ENCODE results near the gene RNFT1.
"Not testable (repeated sequence)": the region's sequence is repeated elsewhere in the genome, so short reads cannot be mapped to it uniquely, and the experiment has no call there.

The RNFT1 gene

GRCh38 chr17:59930121-59930520, 34.4 kb downstream of the RNFT1 start:
- not testable (repeated sequence) for DNase-seq (ENCODE audit: low read depth in 2 of 2)

GRCh38 chr17:59920637-59921036, 43.9 kb downstream of the RNFT1 start:
- not testable (repeated sequence) for DNase-seq (ENCODE audit: low read depth in 2 of 2)

GRCh38 chr17:59916446-59916845, 48.1 kb downstream of the RNFT1 start:
- DNase-seq (ENCODE audit: low read depth in 2 of 2), result no peak

GRCh38 chr17:59914274-59914854, 50.2 kb downstream of the RNFT1 start:
- DNase-seq (ENCODE audit: low read depth in 2 of 2), result no peak

- DNase-seq (ENCODE audit: low read depth in 2 of 2), result no peak
These were observed 57.1 kb downstream of the RNFT1 start for GRCh38 chr17:59907467-59907866.

- DNase-seq (ENCODE audit: low read depth in 2 of 2), result no peak
These were observed 61.1 kb downstream of the RNFT1 start for GRCh38 chr17:59903455-59903854.

Data from stimulated activated CD4-positive, alpha-beta T cell treated with anti-CD3 and anti-CD28 coated beads, Interleukin-12 subunit alpha, Interleukin-12 subunit beta, amount 100 ng/mL, for 24 hours (primary cell).